Heart left ventricle (tissue), 13 donors: ENCODE results near the gene EIF4G3.

Experiments
- POLR2A ChIP-seq, 2 donors: fragments of 450-650 bp; IDR thresholded peaks; one replicate each; pipeline ENCODE4 v1.6.1; 2017; ENCODE audit warnings: antibody characterized with exemption in 2 of 2, mild to moderate bottlenecking in 2 of 2, moderate library complexity in 2 of 2
- TF ChIP-seq, protein P1 (sequence below), 12 donors: fragments of 200-600 bp; sonication (generic) in 4 of 12; IDR thresholded peaks; one replicate each; pipeline versions ENCODE4 v1.5.0 to v1.8.0; 2018 to 2022; ENCODE audit warnings: antibody characterized with exemption in 12 of 12, mild to moderate bottlenecking in 5 of 12
- donor health status: ischemic (EF 13 %, LVEDD 7.1; RV severe dilation, severe dysfunction).
- donor health status: DM: no; HTN: yes; CAD: no.
- donor health status: DM: no; HTN: no; CAD: no.
- donor health status: ischemic (EF 25% LVEDD 6.9; RV normal size, moderate dysfunction).
- donor health status: ischemic (EF 25% LVEDD 5.7; RV mildly dilated, moderate dysfunction).
- donor health status: ischemic (EF 35%, LVEDD 5.7; RV mildly dilated, moderate dysfunction).
- donor health status: nonischemic (EF 11% LVEDD 7.7; RV severe dilation, severe dysfunction).
- donor health status: DM: yes; HTN: yes; CAD: no.
- donor health status: PGD.
- donor health status: ischemic (EF 29% LVEDD 5.4; RV normal size, mild dysfunction).
- donor health status: nonischemic (EF 23%, LVEDD 6.1; RV moderate dilation, normal function).

DNA sequence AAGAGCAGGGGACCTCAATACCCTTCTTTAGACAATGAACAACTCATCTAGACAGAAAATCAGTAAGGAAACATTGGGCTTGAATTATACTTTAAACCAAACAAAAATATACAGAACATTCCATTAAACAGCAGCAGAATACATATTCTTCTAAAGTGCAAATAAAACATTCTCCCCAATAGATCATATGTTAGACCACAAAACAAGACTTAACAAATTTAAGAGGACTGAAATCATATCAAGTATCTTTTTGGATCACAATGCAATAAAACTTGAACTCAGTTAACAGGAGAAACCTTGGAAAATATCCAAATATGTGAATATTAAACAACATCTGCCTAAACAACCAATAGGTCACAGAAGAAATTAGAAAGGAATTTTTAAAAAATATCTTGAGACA is 341.9 kb downstream of the EIF4G3 start:
- TF ChIP-seq, protein P1, sequence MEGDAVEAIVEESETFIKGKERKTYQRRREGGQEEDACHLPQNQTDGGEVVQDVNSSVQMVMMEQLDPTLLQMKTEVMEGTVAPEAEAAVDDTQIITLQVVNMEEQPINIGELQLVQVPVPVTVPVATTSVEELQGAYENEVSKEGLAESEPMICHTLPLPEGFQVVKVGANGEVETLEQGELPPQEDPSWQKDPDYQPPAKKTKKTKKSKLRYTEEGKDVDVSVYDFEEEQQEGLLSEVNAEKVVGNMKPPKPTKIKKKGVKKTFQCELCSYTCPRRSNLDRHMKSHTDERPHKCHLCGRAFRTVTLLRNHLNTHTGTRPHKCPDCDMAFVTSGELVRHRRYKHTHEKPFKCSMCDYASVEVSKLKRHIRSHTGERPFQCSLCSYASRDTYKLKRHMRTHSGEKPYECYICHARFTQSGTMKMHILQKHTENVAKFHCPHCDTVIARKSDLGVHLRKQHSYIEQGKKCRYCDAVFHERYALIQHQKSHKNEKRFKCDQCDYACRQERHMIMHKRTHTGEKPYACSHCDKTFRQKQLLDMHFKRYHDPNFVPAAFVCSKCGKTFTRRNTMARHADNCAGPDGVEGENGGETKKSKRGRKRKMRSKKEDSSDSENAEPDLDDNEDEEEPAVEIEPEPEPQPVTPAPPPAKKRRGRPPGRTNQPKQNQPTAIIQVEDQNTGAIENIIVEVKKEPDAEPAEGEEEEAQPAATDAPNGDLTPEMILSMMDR (IDR thresholded peaks at IDR 0.05) = no peak
- TF ChIP-seq POLR2A (IDR thresholded peaks at IDR 0.05) = no peak
